ENCODE measurements around the gene PTPN5.

Gene PTPN5

GRCh38 chr11:18773104-18773503 lies 18.5 kb downstream of the PTPN5 start:
- DNase-seq (ENCODE audit: low spot score), result no peak

GRCh38 chr11:18772211-18772610 lies 19.4 kb downstream of the PTPN5 start:
- no peak for DNase-seq (ENCODE audit: low spot score)

GRCh38 chr11:18771266-18772035 lies 20.1 kb downstream of the PTPN5 start:
- DNase-seq (ENCODE audit: low spot score), result no peak

- DNase-seq (ENCODE audit: low spot score), result no peak
Observed at GRCh38 chr11:18770479-18771125, 21.0 kb downstream of the PTPN5 start.

- DNase-seq (ENCODE audit: low spot score), result no peak
Observed at GRCh38 chr11:18769802-18770456, 21.7 kb downstream of the PTPN5 start.

- DNase-seq (ENCODE audit: low spot score), result no peak
Observed at GRCh38 chr11:18768978-18769377, 22.6 kb downstream of the PTPN5 start.

GRCh38 chr11:18768472-18768901 lies 23.1 kb downstream of the PTPN5 start:
- DNase-seq (ENCODE audit: low spot score), result no peak

GRCh38 chr11:18766015-18766414 lies 25.6 kb downstream of the PTPN5 start:
- DNase-seq (ENCODE audit: low spot score), result no peak

GRCh38 chr11:18765554-18765953 lies 26.0 kb downstream of the PTPN5 start:
- no peak for DNase-seq (ENCODE audit: low spot score)

GRCh38 chr11:18761741-18762140 lies 29.9 kb downstream of the PTPN5 start:
- DNase-seq (ENCODE audit: low spot score), result no peak

GRCh38 chr11:18761144-18761543 lies 30.5 kb downstream of the PTPN5 start:
- no peak for DNase-seq (ENCODE audit: low spot score)

GRCh38 chr11:18757811-18758210 lies 33.8 kb downstream of the PTPN5 start:
- no peak for DNase-seq (ENCODE audit: low spot score)

- no peak for DNase-seq (ENCODE audit: low spot score)
Observed at GRCh38 chr11:18756889-18757288, 34.7 kb downstream of the PTPN5 start.

- no peak for DNase-seq (ENCODE audit: low spot score)
Observed at GRCh38 chr11:18754308-18754707, 37.3 kb downstream of the PTPN5 start.

GRCh38 chr11:18752502-18752901 lies 39.1 kb downstream of the PTPN5 start:
- DNase-seq (ENCODE audit: low spot score), result peak; percentile 36

GRCh38 chr11:18750944-18751343 lies 40.7 kb downstream of the PTPN5 start:
- DNase-seq (ENCODE audit: low spot score), result no peak

GRCh38 chr11:18749681-18750319 lies 41.8 kb downstream of the PTPN5 start:
- DNase-seq (ENCODE audit: low spot score), result no peak

- DNase-seq (ENCODE audit: low spot score), result no peak
Observed at GRCh38 chr11:18748766-18749365, 42.7 kb downstream of the PTPN5 start.

- DNase-seq (ENCODE audit: low spot score), result no peak
Observed at GRCh38 chr11:18745251-18745650, 46.3 kb downstream of the PTPN5 start.

- no peak for DNase-seq (ENCODE audit: low spot score)
Observed at GRCh38 chr11:18743900-18744514, 47.6 kb downstream of the PTPN5 start.

- no peak for DNase-seq (ENCODE audit: low spot score)
Observed at GRCh38 chr11:18743365-18743764, 48.2 kb downstream of the PTPN5 start.

- no peak for DNase-seq (ENCODE audit: low spot score)
Observed at GRCh38 chr11:18741783-18742182, 49.8 kb downstream of the PTPN5 start.
